LNCAP (cell line): ENCODE results near the gene LRRC3.

Experiments
- TF ChIP-seq, protein P1 (sequence below): fragments of 450-650 bp; IDR thresholded peaks from 2 replicates; pipeline ENCODE4 v1.5.1; 2017; ENCODE audit warnings: mild to moderate bottlenecking

The LRRC3 gene

DNA sequence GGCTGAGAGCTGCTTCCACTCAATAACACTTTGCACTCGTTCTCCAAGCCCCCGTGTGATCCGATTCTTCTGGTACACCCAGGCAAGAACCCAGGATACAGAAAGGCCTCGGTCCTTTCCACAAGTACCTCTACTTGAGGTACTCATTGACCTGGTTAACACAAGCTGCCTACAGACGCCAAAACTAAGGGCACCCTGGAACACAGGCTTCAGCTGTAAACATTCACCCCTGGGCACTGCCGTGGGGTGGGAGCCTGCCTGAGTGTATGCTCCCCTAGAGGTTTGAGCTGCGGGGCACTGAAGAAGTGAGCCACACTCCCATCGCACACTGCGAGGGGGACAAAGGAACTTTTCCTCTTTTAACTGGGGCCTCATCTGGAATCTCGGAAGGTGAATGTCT lies 30.5 kb downstream of the LRRC3 start:
- TF ChIP-seq, protein P1, sequence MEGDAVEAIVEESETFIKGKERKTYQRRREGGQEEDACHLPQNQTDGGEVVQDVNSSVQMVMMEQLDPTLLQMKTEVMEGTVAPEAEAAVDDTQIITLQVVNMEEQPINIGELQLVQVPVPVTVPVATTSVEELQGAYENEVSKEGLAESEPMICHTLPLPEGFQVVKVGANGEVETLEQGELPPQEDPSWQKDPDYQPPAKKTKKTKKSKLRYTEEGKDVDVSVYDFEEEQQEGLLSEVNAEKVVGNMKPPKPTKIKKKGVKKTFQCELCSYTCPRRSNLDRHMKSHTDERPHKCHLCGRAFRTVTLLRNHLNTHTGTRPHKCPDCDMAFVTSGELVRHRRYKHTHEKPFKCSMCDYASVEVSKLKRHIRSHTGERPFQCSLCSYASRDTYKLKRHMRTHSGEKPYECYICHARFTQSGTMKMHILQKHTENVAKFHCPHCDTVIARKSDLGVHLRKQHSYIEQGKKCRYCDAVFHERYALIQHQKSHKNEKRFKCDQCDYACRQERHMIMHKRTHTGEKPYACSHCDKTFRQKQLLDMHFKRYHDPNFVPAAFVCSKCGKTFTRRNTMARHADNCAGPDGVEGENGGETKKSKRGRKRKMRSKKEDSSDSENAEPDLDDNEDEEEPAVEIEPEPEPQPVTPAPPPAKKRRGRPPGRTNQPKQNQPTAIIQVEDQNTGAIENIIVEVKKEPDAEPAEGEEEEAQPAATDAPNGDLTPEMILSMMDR, result no peak

DNA sequence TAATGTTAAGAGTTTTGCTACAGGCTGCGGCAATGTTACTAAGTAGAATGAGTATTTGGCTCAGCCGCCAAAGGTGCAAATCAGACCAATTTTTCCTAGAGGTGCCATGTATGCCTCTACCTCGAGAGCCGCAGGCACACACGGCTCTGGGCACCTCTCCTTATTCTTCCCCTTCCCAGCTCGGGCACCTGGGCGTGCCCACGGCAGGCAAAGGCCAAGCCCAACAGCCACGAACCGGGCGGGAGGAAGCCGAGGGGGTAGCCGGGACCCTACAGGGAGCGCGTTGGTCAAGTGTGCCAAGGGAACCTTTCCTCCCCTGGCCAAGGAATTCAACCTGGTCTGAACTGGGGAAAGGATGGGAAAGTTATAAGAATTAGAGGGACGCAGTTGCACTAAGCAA lies 31.0 kb downstream of the LRRC3 start:
- TF ChIP-seq, protein P1, result no peak

DNA sequence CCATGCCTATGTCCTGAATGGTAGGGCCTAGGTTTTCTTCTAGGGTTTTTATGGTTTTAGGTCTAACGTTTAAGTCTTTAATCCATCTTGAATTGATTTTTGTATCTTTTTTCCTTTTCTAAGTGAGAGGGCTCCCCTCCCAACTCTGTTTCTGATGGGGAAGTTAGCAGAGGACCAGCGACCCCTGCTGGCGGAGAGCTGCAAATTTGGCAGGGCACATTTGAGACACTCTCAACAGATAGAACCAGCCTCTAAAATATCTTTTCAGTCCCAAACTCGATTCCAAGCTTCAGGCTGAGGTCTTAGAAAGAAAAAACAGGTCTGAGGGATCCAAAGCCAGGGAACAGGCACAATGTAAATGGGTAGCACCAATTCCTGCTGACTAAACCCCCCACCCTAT lies 32.5 kb downstream of the LRRC3 start:
- TF ChIP-seq, protein P1, result peak; percentile 62

DNA sequence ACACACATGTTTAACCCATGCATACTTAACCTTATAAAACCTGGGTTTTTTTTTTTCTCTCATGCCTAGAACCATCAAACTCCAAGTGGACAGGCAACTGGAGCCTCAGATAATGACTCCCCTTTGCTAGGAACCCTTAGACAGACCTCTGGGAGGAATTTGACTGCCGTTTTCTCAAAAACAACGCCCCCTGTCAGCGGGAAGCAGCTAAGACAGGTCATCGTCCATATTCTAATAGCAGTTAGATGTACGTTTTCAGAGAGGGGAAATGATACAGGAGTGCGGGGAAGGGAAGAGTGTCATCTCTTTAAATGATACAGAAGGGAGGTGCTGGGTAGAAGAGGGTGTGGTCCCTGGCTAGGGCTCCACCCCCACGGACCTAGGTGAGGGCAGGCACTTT lies 34.7 kb downstream of the LRRC3 start:
- TF ChIP-seq, protein P1, result 0 out of 2 replicates have a peak, but pooled peaks have one; percentile 27

DNA sequence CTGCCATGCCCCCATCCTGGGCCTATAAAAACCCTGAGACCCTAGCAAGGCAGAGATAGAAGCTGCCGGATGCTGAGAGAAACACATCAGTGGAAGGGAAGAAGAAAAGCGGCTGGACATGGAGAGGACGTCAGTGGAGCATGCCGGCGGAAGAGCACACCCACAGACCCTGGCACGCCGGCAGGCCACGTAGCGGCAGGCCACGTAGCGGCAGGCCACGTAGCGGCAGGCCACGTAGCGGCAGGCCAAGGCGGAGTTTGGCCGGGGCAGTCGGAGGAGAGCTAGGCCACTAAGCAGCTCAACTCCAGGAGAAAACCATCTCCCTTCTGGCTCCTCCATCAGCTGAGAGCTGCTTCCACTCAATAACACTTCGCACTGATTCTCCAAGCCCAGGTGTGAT lies 35.1 kb downstream of the LRRC3 start:
- TF ChIP-seq, protein P1, result no peak

DNA sequence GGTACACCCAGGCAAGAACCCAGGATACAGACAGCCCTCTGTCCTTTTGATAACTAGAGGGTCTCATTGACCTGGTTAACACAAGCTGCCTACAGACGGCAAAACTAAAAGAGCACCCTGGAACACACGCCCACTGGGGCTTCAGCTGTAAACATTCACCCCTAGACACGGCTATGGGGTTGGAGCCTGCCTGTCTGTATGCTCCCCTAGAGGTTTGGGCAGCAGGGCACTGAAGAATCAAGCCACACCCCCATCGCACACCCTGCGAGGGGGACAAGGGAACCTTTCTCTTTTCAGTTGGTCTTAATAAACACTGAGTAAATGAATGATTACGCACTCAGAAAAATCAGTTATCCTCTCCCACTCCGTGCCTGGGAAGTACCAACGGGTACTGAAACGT lies 35.5 kb downstream of the LRRC3 start:
- TF ChIP-seq, protein P1, result no peak

DNA sequence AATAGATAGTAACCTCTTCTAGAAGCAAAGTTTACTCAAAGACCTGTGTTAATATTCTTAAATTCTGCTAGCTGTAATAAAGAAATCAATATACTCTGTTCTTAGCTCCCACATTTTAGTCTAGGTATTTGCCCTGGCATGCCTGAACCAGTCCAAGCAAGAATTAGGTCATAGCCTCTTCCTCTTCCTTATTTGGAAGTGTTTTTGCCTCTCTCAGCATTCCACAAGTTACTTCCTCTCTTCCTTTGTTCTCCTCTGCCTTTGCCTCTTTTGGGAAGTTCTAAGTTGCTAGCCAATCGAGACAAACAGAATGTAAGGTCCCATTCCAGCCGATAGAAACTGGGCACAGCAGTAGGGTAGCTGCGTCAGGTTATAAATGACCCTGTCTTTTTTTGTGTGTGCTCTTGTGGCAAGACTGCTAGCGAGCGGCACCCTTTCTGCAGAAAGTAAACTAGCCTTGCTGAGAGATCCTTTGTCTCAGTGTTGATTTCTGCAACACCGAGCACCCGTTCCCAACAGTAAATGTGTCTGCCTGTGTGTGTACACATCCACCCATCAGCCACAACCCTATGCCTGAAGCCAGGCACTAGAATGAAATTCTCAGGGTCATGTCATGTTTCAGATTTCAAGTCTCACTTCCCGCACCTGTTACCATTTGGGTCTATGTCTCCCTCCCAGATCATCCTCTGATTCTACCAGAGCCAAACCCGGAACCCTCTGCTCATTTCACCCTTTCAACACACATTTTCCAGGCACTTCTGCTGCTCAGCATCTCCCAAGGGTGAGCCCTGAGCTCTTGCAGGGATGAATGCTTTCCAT lies 37.5 kb downstream of the LRRC3 start:
- TF ChIP-seq, protein P1, result no peak

DNA sequence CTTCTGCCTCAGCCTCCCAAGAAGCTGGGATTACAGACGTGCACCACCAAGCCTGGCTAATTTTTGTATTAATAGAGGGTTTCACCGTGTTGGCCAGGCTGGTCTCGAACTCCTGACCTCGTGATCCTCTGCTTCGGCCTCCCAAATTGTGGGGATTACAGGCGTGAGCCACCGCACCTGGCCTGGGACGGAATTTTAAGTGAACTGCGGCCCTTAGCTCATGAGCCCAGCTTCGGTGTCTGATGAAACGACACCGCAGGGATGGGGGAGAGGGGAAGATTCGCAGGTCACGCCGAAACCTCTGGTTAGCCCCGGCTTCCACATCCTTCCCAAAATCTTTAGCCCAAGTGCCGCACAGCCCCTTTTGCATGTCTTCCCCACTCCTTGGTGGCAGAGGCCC lies 39.1 kb downstream of the LRRC3 start:
- TF ChIP-seq, protein P1, result no peak
